H9 (cell line): ENCODE data around the gene ENG. TPM values are rescaled to one million over a fixed set of nuclear protein-coding genes. Genes with fewer than 3 reads are reported as not detected.

Experiments
- DNase-seq: peaks from one replicate; pipeline ENCODE4 v3.0.0-alpha.2; 2017
- H2AFZ ChIP-seq: one replicate; pipeline ENCODE4 v1.6.1; 2013; ENCODE audit warnings: mild to moderate bottlenecking, low read length, control low read depth, moderate library complexity
- H2AK5ac ChIP-seq: 2 replicates; pipeline ENCODE4 v1.6.1; 2013; ENCODE audit warnings: low read length, control low read depth, mixed read lengths; ENCODE audit not compliant: insufficient read length
- H2BK120ac ChIP-seq: one replicate; pipeline ENCODE4 v1.6.1; 2013; ENCODE audit warnings: low read depth, mild to moderate bottlenecking, low read length, control low read depth, inconsistent platforms; ENCODE audit not compliant: poor library complexity, severe bottlenecking
- H2BK12ac ChIP-seq: 2 replicates; pipeline ENCODE4 v1.6.1; 2013; ENCODE audit warnings: low read length, control low read depth, mixed read lengths, low read depth; ENCODE audit not compliant: insufficient read length
- H2BK15ac ChIP-seq: 2 replicates; pipeline ENCODE4 v1.6.1; 2013; ENCODE audit warnings: low read depth, low read length, control low read depth
- H2BK20ac ChIP-seq: one replicate; pipeline ENCODE4 v1.6.1; 2013; ENCODE audit warnings: low read depth, mild to moderate bottlenecking, low read length, control low read depth, inconsistent platforms; ENCODE audit not compliant: poor library complexity, severe bottlenecking
- H2BK5ac ChIP-seq: 2 replicates; pipeline ENCODE4 v1.6.1; 2013; ENCODE audit warnings: low read length, control low read depth, mixed read lengths; ENCODE audit not compliant: insufficient read length
- H3K14ac ChIP-seq: 2 replicates; pipeline ENCODE4 v1.6.1; 2013; ENCODE audit warnings: low read length, control low read depth; ENCODE audit not compliant: insufficient read depth
- H3K18ac ChIP-seq: 2 replicates; pipeline ENCODE4 v1.6.1; 2013; ENCODE audit warnings: low read depth, mild to moderate bottlenecking, mixed read lengths, low read length, control low read depth; ENCODE audit not compliant: insufficient read length
- H3K23ac ChIP-seq: 2 replicates; pipeline ENCODE4 v1.6.1; 2013; ENCODE audit warnings: low read length, control low read depth, mixed read lengths, low read depth; ENCODE audit not compliant: insufficient read length
- H3K23me2 ChIP-seq: 2 replicates; pipeline ENCODE4 v1.6.1; 2013; ENCODE audit warnings: low read depth, mild to moderate bottlenecking, mixed read lengths, low read length, control low read depth; ENCODE audit not compliant: insufficient read length, poor library complexity, severe bottlenecking
- H3K27ac ChIP-seq: 2 replicates; pipeline ENCODE4 v1.5.1; 2013; ENCODE audit warnings: low read length, control low read depth, mixed read lengths, low read depth; ENCODE audit not compliant: insufficient read length
- H3K27me3 ChIP-seq: 2 replicates; pipeline ENCODE4 v1.6.1; 2013; ENCODE audit warnings: low read length, control low read depth, inconsistent platforms; ENCODE audit not compliant: insufficient read depth
- H3K4ac ChIP-seq: 2 replicates; pipeline ENCODE4 v1.6.1; 2013; ENCODE audit warnings: low read depth, mild to moderate bottlenecking, control low read depth, inconsistent platforms, low read length, moderate library complexity
- H3K4me1 ChIP-seq: 2 replicates; pipeline ENCODE4 v1.6.1; 2013; ENCODE audit warnings: low read length, control low read depth, inconsistent platforms; ENCODE audit not compliant: insufficient read depth
- H3K4me2 ChIP-seq: 2 replicates; pipeline ENCODE4 v1.6.1; 2013; ENCODE audit warnings: low read length, control low read depth, mixed read lengths; ENCODE audit not compliant: insufficient read length, insufficient read depth
- H3K56ac ChIP-seq: 2 replicates; pipeline ENCODE4 v1.6.1; 2013; ENCODE audit warnings: low read depth, mild to moderate bottlenecking, mixed read lengths, low read length, control low read depth; ENCODE audit not compliant: insufficient read length
- H3K79me1 ChIP-seq: 2 replicates; pipeline ENCODE4 v1.6.1; 2013; ENCODE audit warnings: low read depth, mild to moderate bottlenecking, moderate library complexity, low read length, control low read depth, inconsistent platforms; ENCODE audit not compliant: insufficient read depth, poor library complexity, severe bottlenecking
- H3K79me2 ChIP-seq: 2 replicates; pipeline ENCODE4 v1.6.1; 2013; ENCODE audit warnings: low read length, control low read depth, inconsistent platforms; ENCODE audit not compliant: insufficient read depth
- H3K9ac ChIP-seq: 2 replicates; pipeline ENCODE4 v1.6.1; 2013; ENCODE audit warnings: low read length, control low read depth, mixed read lengths; ENCODE audit not compliant: insufficient read length; ENCODE audit errors: extremely low read depth
- H3K9me3 ChIP-seq: one replicate; pipeline ENCODE4 v1.6.1; 2013; ENCODE audit warnings: low read depth, low read length, inconsistent platforms; ENCODE audit not compliant: control insufficient read depth
- H3T11ph ChIP-seq: one replicate; pipeline ENCODE4 v1.6.1; 2013; ENCODE audit warnings: mild to moderate bottlenecking, low read length, control low read depth, inconsistent platforms
- H4K20me1 ChIP-seq: one replicate; pipeline ENCODE4 v1.6.1; 2013; ENCODE audit not compliant: control insufficient read depth, insufficient read length, insufficient read depth
- H4K5ac ChIP-seq: 2 replicates; pipeline ENCODE4 v1.6.1; 2013; ENCODE audit warnings: low read depth, mild to moderate bottlenecking, mixed read lengths, low read length, control low read depth; ENCODE audit not compliant: insufficient read length
- H4K8ac ChIP-seq: replicated peaks from 2 replicates; pipeline ENCODE4 v1.6.1; 2013; ENCODE audit warnings: low read length, control low read depth, mixed read lengths, low read depth; ENCODE audit not compliant: insufficient read length
- H4K91ac ChIP-seq: 2 replicates; pipeline ENCODE4 v1.6.1; 2013; ENCODE audit warnings: low read depth, mild to moderate bottlenecking, moderate library complexity, mixed read lengths, low read length, control low read depth; ENCODE audit not compliant: insufficient read length
- H3K27ac Mint-ChIP-seq, 3 experiments: 2 replicates in 2 of 3; 3 replicates in 1 of 3; pipeline ENCODE4 v1.8.0; 2020 to 2021; ENCODE audit warnings: mixed read lengths in 3 of 3, mild to moderate bottlenecking in 1 of 3, moderate library complexity in 1 of 3
- H3K27me3 Mint-ChIP-seq: 2 replicates; pipeline ENCODE4 v1.8.0; 2021; ENCODE audit warnings: low read depth, mild to moderate bottlenecking, moderate library complexity, mixed read lengths
- H3K36me3 Mint-ChIP-seq, 3 experiments: 2 replicates in 2 of 3; 3 replicates in 1 of 3; pipeline ENCODE4 v1.8.0; 2020 to 2021; ENCODE audit warnings: low read depth in 3 of 3, mixed read lengths in 3 of 3; ENCODE audit not compliant: insufficient read depth in 1 of 3
- H3K4me1 Mint-ChIP-seq, 2 experiments: 2 replicates each; pipeline ENCODE4 v1.8.0; 2020; ENCODE audit warnings: mixed read lengths in 2 of 2
- H3K4me3 Mint-ChIP-seq, 2 experiments: 2 replicates in 1 of 2; 3 replicates in 1 of 2; pipeline ENCODE4 v1.8.0; 2020 to 2021; ENCODE audit warnings: mild to moderate bottlenecking in 2 of 2, mixed read lengths in 2 of 2, moderate library complexity in 1 of 2
- H3K9me3 Mint-ChIP-seq, 2 experiments: 2 replicates in 1 of 2; 3 replicates in 1 of 2; pipeline ENCODE4 v1.8.0; 2020; ENCODE audit warnings: mild to moderate bottlenecking in 2 of 2, mixed read lengths in 2 of 2, moderate library complexity in 1 of 2
- CTCF ChIP-seq: fragments of 200-600 bp; sonication (generic); conservative IDR thresholded peaks from 3 replicates; pipeline ENCODE4 v1.8.0; 2021; ENCODE audit warnings: antibody characterized with exemption, mild to moderate bottlenecking
- WGBS: extraction: QIAGEN DNeasy Blood & Tissue Kit; methylation state at CpG from one replicate; pipeline ENCODE4 v1.1.7; 2013; ENCODE audit warnings: missing lambda C conversion rate, low lambda C conversion rate, mixed read lengths; ENCODE audit not compliant: insufficient read length; ENCODE audit errors: extremely low coverage; 5-methylcytosine and 5-hydroxymethylcytosine counted together
- total RNA-seq: library from RNA; stranded (reverse); gene quantifications from 2 replicates; pipeline ENCODE4 v1.2.1, GENCODE V29; 2021

Gene ENG
- total RNA-seq, 1 experiment from 2014 or later = 2.1 TPM

GRCh38 chr9:127856729-127857116 is 2.3 kb upstream of the ENG start:
- Mint-ChIP-seq H3K36me3 (no peaks in the 10 kb centered on the region), H3K9me3 (no peaks in the 10 kb centered on the region), H3K4me3 (no peak overlapping the region), H3K4me1 (peaks cover 2 to 9% of the 10 kb centered on the region in 2 experiments; a peak in 2 of 4 replicates), H3K27me3 (no peaks in the 10 kb centered on the region; the same call in none of the 2 replicates), H3K27ac (peak overlapping the region in 1 of 3 experiments; percentile 77; a peak in 1 of 7 replicates)
- no peak overlapping the region for H2BK12ac ChIP-seq
- H3K23ac ChIP-seq = no peak overlapping the region
- H2BK20ac ChIP-seq = no peak overlapping the region
- no peak overlapping the region for H4K8ac ChIP-seq
- no peaks in the 10 kb centered on the region for H3K27me3 ChIP-seq
- H2BK15ac ChIP-seq = no peak overlapping the region
- H3K9ac ChIP-seq = no peak overlapping the region
- no peak overlapping the region for H2AK5ac ChIP-seq
- H2BK120ac ChIP-seq = no peak overlapping the region
- no peak overlapping the region for H3K27ac ChIP-seq
- no peak overlapping the region for H3K18ac ChIP-seq
- TF ChIP-seq CTCF = no peak
- no CpG with 5 or more reads among the region's 8 CpGs for WGBS
- H2AFZ ChIP-seq = no peak overlapping the region
- H3K79me2 ChIP-seq = no peaks in the 10 kb centered on the region
- H4K5ac ChIP-seq = no peak overlapping the region
- no peak overlapping the region for H4K91ac ChIP-seq
- H3K4me2 ChIP-seq = no peak overlapping the region
- H3K23me2 ChIP-seq = peaks cover 3% of the 10 kb centered on the region
- no peak overlapping the region for H3K4ac ChIP-seq
- no peaks in the 10 kb centered on the region for H3K4me1 ChIP-seq
- H3K9me3 ChIP-seq = no peaks in the 10 kb centered on the region
- no peak overlapping the region for H3K56ac ChIP-seq
- no peak overlapping the region for H3K14ac ChIP-seq
- H3K79me1 ChIP-seq = no peaks in the 10 kb centered on the region
- DNase-seq = no peak
- H4K20me1 ChIP-seq = no peaks in the 10 kb centered on the region
- H2BK5ac ChIP-seq = no peak overlapping the region
- H3T11ph ChIP-seq = no peak overlapping the region
